NCI-H1105 (cell line): ENCODE data around the gene CEP112.

ENCODE experiments used
- DNase-seq: peaks from one replicate; lab custom pipeline; 2025; lab: John Stamatoyannopoulos, UW

The CEP112 gene

DNA sequence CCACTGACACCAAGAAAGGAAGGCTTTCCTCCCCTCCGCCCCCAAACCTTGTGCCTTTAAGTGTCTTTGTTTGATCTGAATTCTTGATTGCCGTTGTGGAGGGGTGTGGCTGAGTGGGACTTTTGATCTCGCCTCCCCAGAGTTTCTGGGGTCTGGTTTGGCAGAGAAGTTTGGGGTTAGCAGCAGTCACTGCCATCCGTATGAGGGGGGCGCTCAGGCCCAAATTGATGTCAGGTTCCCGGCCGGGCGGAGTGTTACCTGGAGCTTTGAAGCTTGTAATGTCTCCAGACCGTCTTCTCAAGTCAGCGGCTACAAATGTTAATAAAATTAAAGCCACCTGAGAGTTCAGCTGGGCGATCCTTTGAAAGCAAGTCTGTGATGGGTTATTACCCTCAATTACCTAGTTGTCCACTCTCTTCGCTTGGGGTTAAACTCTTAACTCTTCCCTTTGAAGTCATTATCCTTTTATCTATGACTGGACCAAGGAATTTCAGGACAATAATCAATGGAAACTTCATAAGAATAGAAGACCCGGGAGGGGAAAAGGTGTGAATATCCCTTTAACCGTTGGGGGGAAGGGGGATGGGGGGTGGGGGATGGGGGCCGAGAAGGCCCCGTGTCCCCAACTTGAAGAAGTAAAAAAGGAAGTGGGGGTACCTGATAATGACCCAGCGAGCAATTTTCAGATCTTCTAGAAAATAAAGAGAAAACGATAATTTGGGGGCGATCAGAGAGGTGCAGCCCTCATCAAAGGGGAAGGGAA is 598.7 kb downstream of the CEP112 start:
- DNase-seq: no peak

- DNase-seq: no peak
Measured at GRCh38 chr17:65592125-65592965, 599.6 kb downstream of the CEP112 start.

- DNase-seq: no peak
Measured at GRCh38 chr17:65589321-65589720, 602.6 kb downstream of the CEP112 start.

GRCh38 chr17:65588181-65588808 is 603.6 kb downstream of the CEP112 start:
- peak; percentile 4 for DNase-seq

DNA sequence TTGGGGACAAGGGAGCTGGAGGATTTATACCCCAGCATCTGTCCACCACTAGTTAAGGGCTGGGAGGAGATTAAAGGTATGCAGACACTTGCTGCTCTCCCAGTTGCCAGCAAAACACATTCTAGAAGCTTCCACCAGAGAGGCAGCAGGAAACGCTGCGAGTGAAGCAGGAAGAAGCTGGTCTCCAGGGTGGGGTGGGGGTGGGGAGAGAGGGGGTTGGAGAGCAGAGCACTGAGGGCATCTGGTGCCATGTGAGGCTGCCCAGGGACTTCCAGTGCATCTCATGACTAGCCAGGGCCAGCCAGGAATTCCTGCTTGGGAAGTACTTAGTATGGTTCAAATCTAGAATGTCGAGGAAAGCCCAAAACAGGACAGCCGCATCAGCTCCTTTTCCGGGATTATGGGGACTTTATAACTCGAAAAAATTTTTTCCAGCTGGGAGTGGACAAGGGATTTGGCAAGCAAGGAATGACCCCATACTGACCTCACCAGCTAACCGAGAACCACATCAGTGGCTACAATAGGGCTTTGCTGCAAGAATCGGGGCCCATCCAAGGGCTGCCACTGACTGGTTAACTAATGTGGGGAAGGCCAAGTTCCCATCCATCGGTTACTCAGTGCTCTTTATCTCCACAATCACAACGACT is 604.3 kb downstream of the CEP112 start:
- DNase-seq: no peak

DNA sequence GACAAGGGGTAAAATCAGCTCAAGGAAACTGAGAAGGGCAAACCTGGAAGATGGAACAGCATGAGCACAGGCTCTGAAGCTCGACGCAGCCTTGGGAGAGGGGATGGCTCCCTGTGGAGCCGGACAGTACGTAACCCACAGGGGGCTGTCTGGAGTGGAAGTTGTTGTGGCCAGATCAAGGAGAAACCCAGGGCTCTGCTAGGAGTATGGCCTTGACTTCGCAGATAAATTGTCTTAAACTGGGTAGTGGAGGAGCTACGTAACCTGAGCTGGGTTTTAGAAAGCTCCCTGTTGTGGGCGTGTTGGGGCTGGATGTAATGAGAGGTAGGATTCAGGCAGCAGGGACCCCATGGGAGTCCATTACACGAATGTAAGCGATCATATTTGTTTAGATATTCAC is 605.0 kb downstream of the CEP112 start:
- DNase-seq: no peak
